Neuronal stem cell (in vitro differentiated cells): ENCODE measurements around the gene ZNF827.

Experiments used
- DNase-seq: peaks from one replicate; pipeline ENCODE4 v3.0.0-alpha.2; 2013; ENCODE audit warnings: low spot score
- H2AFZ ChIP-seq: one replicate; pipeline ENCODE4 v1.6.1; 2013; ENCODE audit warnings: mild to moderate bottlenecking, low read length, inconsistent platforms
- H2AK5ac ChIP-seq: 2 replicates; pipeline ENCODE4 v1.6.1; 2013; ENCODE audit warnings: low read depth, mild to moderate bottlenecking, inconsistent platforms, low read length, moderate library complexity, mixed read lengths
- H2BK120ac ChIP-seq: 2 replicates; pipeline ENCODE4 v1.6.1; 2013; ENCODE audit warnings: low read depth, mild to moderate bottlenecking, inconsistent platforms, low read length, moderate library complexity, mixed read lengths
- H2BK12ac ChIP-seq: one replicate; pipeline ENCODE4 v1.6.1; 2013; ENCODE audit warnings: low read length, inconsistent platforms
- H2BK15ac ChIP-seq: 2 replicates; pipeline ENCODE4 v1.6.1; 2013; ENCODE audit warnings: mild to moderate bottlenecking, low read length, inconsistent platforms, mixed read lengths
- H2BK5ac ChIP-seq: one replicate; pipeline ENCODE4 v1.6.1; 2013; ENCODE audit warnings: inconsistent platforms, mild to moderate bottlenecking, low read length, moderate library complexity
- H3K14ac ChIP-seq: one replicate; pipeline ENCODE4 v1.6.1; 2013; ENCODE audit warnings: low read length, inconsistent platforms
- H3K18ac ChIP-seq: 2 replicates; pipeline ENCODE4 v1.6.1; 2013; ENCODE audit warnings: low read length, inconsistent platforms
- H3K23ac ChIP-seq: 2 replicates; pipeline ENCODE4 v1.6.1; 2013; ENCODE audit warnings: low read depth, mild to moderate bottlenecking, mixed read lengths, low read length, inconsistent platforms; ENCODE audit not compliant: poor library complexity
- H3K27ac ChIP-seq: replicated peaks from 3 replicates; pipeline ENCODE4 v1.5.1; 2013; ENCODE audit warnings: low read length, inconsistent platforms
- H3K27me3 ChIP-seq, 3 experiments: 2 replicates each; pipeline ENCODE4 v1.6.1; 2013; ENCODE audit warnings: low read length in 3 of 3, mild to moderate bottlenecking in 2 of 3, inconsistent platforms in 1 of 3, low read depth in 1 of 3, mixed read lengths in 1 of 3, moderate library complexity in 1 of 3; ENCODE audit not compliant: control insufficient read depth in 3 of 3, insufficient read depth in 3 of 3
- H3K36me3 ChIP-seq, 2 donors: replicated peaks in 1 of 2; 2 replicates each; pipeline ENCODE4 v1.6.1; 2013; ENCODE audit warnings: low read length in 2 of 2; ENCODE audit not compliant: control insufficient read depth in 2 of 2, insufficient read depth in 2 of 2
- H3K4ac ChIP-seq: 2 replicates; pipeline ENCODE4 v1.6.1; 2013; ENCODE audit warnings: inconsistent platforms, mild to moderate bottlenecking, low read length, moderate library complexity
- H3K4me1 ChIP-seq, 2 donors: 1 replicate in 1 of 2; 2 replicates in 1 of 2; pipeline ENCODE4 v1.6.1; 2013; ENCODE audit warnings: low read length in 2 of 2, low read depth in 1 of 2; ENCODE audit not compliant: control insufficient read depth in 2 of 2, insufficient read depth in 1 of 2
- H3K4me2 ChIP-seq: one replicate; pipeline ENCODE4 v1.6.1; 2013; ENCODE audit warnings: mild to moderate bottlenecking, low read length, inconsistent platforms; ENCODE audit not compliant: insufficient read depth, poor library complexity, severe bottlenecking
- H3K4me3 ChIP-seq, 2 donors: 2 replicates each; pipeline ENCODE4 v1.5.1; 2013; ENCODE audit warnings: low read length in 2 of 2, mild to moderate bottlenecking in 2 of 2, inconsistent platforms in 1 of 2, moderate library complexity in 1 of 2
- H3K79me1 ChIP-seq: one replicate; pipeline ENCODE4 v1.6.1; 2013; ENCODE audit warnings: low read depth, mild to moderate bottlenecking, inconsistent platforms, low read length, moderate library complexity
- H3K9ac ChIP-seq: one replicate; pipeline ENCODE4 v1.6.1; 2013; ENCODE audit warnings: mild to moderate bottlenecking, low read depth, low read length, inconsistent platforms; ENCODE audit not compliant: poor library complexity
- H3K9me3 ChIP-seq, 2 donors: replicated peaks in 1 of 2; 2 replicates each; pipeline versions ENCODE3 to v1.6.1; 2013; ENCODE audit warnings: low read length in 2 of 2, mild to moderate bottlenecking in 2 of 2, inconsistent platforms in 1 of 2, low read depth in 1 of 2, mixed read lengths in 1 of 2, moderate library complexity in 1 of 2; ENCODE audit not compliant: control insufficient read depth in 2 of 2, insufficient read depth in 1 of 2
- H4K8ac ChIP-seq: one replicate; pipeline ENCODE4 v1.6.1; 2013; ENCODE audit warnings: low read depth, mild to moderate bottlenecking, inconsistent platforms, low read length, moderate library complexity
- H4K91ac ChIP-seq: one replicate; pipeline ENCODE4 v1.6.1; 2013; ENCODE audit warnings: low read length, low read depth, mild to moderate bottlenecking, inconsistent platforms; ENCODE audit not compliant: poor library complexity
- WGBS, 2 donors: extraction: QIAGEN DNeasy Blood & Tissue Kit; methylation state at CpG; one replicate each; pipeline ENCODE4 v1.1.7; 2013; ENCODE audit warnings: missing lambda C conversion rate in 2 of 2, mixed read lengths in 1 of 2; ENCODE audit not compliant: insufficient read length in 2 of 2, insufficient replicate concordance in 1 of 2; ENCODE audit errors: extremely low coverage in 2 of 2; 5-methylcytosine and 5-hydroxymethylcytosine counted together

The ZNF827 gene

GRCh38 chr4:145722561-145722960 lies 216.1 kb downstream of the ZNF827 start:
- Histone ChIP-seq H2BK12ac (no peak overlapping the region), H3K27me3 (no peaks in the 10 kb centered on the region), H2BK120ac (no peak overlapping the region), H3K79me1 (no peaks in the 10 kb centered on the region), H3K4me2 (no peak overlapping the region), H2AK5ac (no peak overlapping the region), H4K91ac (no peak overlapping the region), H3K4me3 (no peak overlapping the region), H3K23ac (no peak overlapping the region), H3K4ac (no peak overlapping the region), H3K9ac (no peak overlapping the region), H3K9me3 (peaks cover 2 to 13% of the 10 kb centered on the region in 2 donors), H4K8ac (no peak overlapping the region), H2AFZ (no peak overlapping the region), H2BK5ac (no peak overlapping the region), H3K14ac (no peak overlapping the region), H2BK15ac (no peak overlapping the region), H3K18ac (no peak overlapping the region), H3K27ac (no peak overlapping the region), H3K36me3 (no peaks in the 10 kb centered on the region), H3K4me1 (peaks cover 7 to 11% of the 10 kb centered on the region in 2 donors)
- WGBS, 2 donors, result no CpG with 5 or more reads among the region's 1 CpG
- DNase-seq, result no peak

DNA sequence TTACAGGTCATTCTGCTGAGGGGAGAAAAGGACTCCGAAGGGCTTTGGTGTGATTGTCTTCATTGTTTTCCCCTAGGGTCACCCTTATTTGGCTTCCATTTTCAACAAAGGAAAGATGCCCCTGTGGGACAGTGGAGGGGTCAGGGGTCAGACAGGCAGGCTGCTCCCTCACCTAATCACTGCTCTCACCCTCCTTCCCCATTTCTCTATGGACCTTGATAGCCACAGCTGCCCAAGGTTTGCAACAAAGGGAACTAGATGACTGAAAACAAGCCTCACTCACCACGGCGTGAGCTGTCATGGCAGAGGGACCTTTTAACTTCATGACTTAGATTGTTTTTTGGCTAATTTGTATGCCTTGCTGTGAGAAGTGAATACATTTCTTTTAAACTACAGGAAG lies 218.0 kb downstream of the ZNF827 start:
- no peak overlapping the region for H2BK15ac ChIP-seq
- no CpG with 5 or more reads among the region's 3 CpGs for WGBS, 2 donors

GRCh38 chr4:145719752-145720624 lies 218.6 kb downstream of the ZNF827 start:
- Histone ChIP-seq H3K18ac (peak overlapping the region; percentile 60), H3K27ac (peak overlapping the region; percentile 62), H3K4ac (no peak overlapping the region), H3K14ac (no peak overlapping the region), H3K79me1 (no peaks in the 10 kb centered on the region), H2BK5ac (no peak overlapping the region), H2BK12ac (no peak overlapping the region), H3K4me2 (no peak overlapping the region), H2AFZ (peak overlapping the region; percentile 40), H3K4me1 (peaks cover 11 to 21% of the 10 kb centered on the region in 2 donors), H2AK5ac (no peak overlapping the region), H3K9ac (no peak overlapping the region), H3K27me3 (no peaks in the 10 kb centered on the region), H2BK120ac (no peak overlapping the region), H4K91ac (no peak overlapping the region), H3K36me3 (no peaks in the 10 kb centered on the region), H2BK15ac (peak overlapping the region; percentile 27), H3K4me3 (no peak overlapping the region), H3K9me3 (peaks cover 2 to 13% of the 10 kb centered on the region in 2 donors), H4K8ac (no peak overlapping the region), H3K23ac (no peak overlapping the region)
- no peak for DNase-seq
- WGBS, 2 donors, result no CpG with 5 or more reads among the region's 10 CpGs

More for the DNA sequence above, 218.0 kb downstream of the ZNF827 start:
- H3K79me1 ChIP-seq, result no peaks in the 10 kb centered on the region
- H3K36me3 ChIP-seq, result no peaks in the 10 kb centered on the region
- no peak overlapping the region for H3K18ac ChIP-seq
- peak overlapping the region; percentile 62 for H3K27ac ChIP-seq
- H3K23ac ChIP-seq, result no peak overlapping the region
- H2BK120ac ChIP-seq, result no peak overlapping the region
- peak overlapping the region; percentile 40 for H2AFZ ChIP-seq
- H3K9me3 ChIP-seq, result peaks cover 2 to 13% of the 10 kb centered on the region in 2 donors
- H3K4me1 ChIP-seq, result peaks cover 11 to 20% of the 10 kb centered on the region in 2 donors
- no peak overlapping the region for H2BK12ac ChIP-seq
- H3K27me3 ChIP-seq, result no peaks in the 10 kb centered on the region
- H3K4ac ChIP-seq, result no peak overlapping the region
- no peak overlapping the region for H3K4me3 ChIP-seq
- H4K8ac ChIP-seq, result no peak overlapping the region
- DNase-seq, result no peak
- H3K9ac ChIP-seq, result no peak overlapping the region
- H3K4me2 ChIP-seq, result no peak overlapping the region
- no peak overlapping the region for H2BK5ac ChIP-seq
- H2AK5ac ChIP-seq, result no peak overlapping the region
- no peak overlapping the region for H3K14ac ChIP-seq
- H4K91ac ChIP-seq, result no peak overlapping the region

GRCh38 chr4:145716661-145717200 lies 221.9 kb downstream of the ZNF827 start:
- Histone ChIP-seq H3K4me2 (no peak overlapping the region), H3K18ac (no peak overlapping the region), H2BK15ac (no peak overlapping the region), H3K4me1 (peaks cover 11 to 21% of the 10 kb centered on the region in 2 donors), H3K36me3 (no peaks in the 10 kb centered on the region), H3K23ac (no peak overlapping the region), H4K91ac (no peak overlapping the region), H4K8ac (no peak overlapping the region), H3K79me1 (no peaks in the 10 kb centered on the region), H3K27me3 (no peaks in the 10 kb centered on the region), H3K4ac (no peak overlapping the region), H2AFZ (no peak overlapping the region), H2BK5ac (no peak overlapping the region), H3K9me3 (peaks cover 0 to 10% of the 10 kb centered on the region in 2 donors), H2BK12ac (no peak overlapping the region), H2AK5ac (no peak overlapping the region), H3K9ac (no peak overlapping the region), H3K27ac (no peak overlapping the region), H3K4me3 (no peak overlapping the region), H2BK120ac (no peak overlapping the region), H3K14ac (no peak overlapping the region)
- DNase-seq, result no peak
- no CpG with 5 or more reads among the region's 1 CpG for WGBS, 2 donors
